ENCODE data around the gene GAS7. TPM values are rescaled to one million over a fixed set of nuclear protein-coding genes. Genes with fewer than 3 reads are reported as not detected.

GAS7 gene
- total RNA-seq, 1 experiment from 2014 or later: 12.3 TPM

- TF ChIP-seq GRHL2 (CRISPR knock-in tag; IDR thresholded peaks at IDR 0.05; ENCODE audit: insufficient replicate concordance, severe bottlenecking): no peak
- TF ChIP-seq ZNF416 (CRISPR knock-in tag; IDR thresholded peaks at IDR 0.05): no peak
- TF ChIP-seq ZNF423 (CRISPR knock-in tag; IDR thresholded peaks at IDR 0.05): no peak
These were observed 200.3 kb downstream of the GAS7 start (continued) for GRCh38 chr17:9998060-9998459.

GRCh38 chr17:9994761-9995160 is 203.6 kb downstream of the GAS7 start:
- no peak overlapping the region for H3K4me3 Mint-ChIP-seq
- TF ChIP-seq HMGA2 (CRISPR knock-in tag; IDR thresholded peaks at IDR 0.05) (no peak), TP53 (CRISPR knock-in tag; IDR thresholded peaks at IDR 0.05) (no peak), IRF1 (CRISPR knock-in tag; IDR thresholded peaks at IDR 0.05) (no peak), FOXJ3 (CRISPR knock-in tag; IDR thresholded peaks at IDR 0.05; ENCODE audit: borderline replicate concordance) (no peak), AFF4 (CRISPR knock-in tag; IDR thresholded peaks at IDR 0.05; ENCODE audit: borderline replicate concordance) (no peak), ZNF425 (CRISPR knock-in tag; conservative IDR thresholded peaks at IDR 0.05) (no peak), ZNF396 (CRISPR knock-in tag; IDR thresholded peaks at IDR 0.05; ENCODE audit: borderline replicate concordance) (no peak), MXD4 (CRISPR knock-in tag; IDR thresholded peaks at IDR 0.05; ENCODE audit: borderline replicate concordance) (no peak), ZNF317 (CRISPR knock-in tag; IDR thresholded peaks at IDR 0.05; ENCODE audit: borderline replicate concordance, low read depth) (no peak), SOX15 (CRISPR knock-in tag; IDR thresholded peaks at IDR 0.05) (no peak)
- H3K27ac Mint-ChIP-seq: no peak overlapping the region
- POLR2A ChIA-PET: no interaction called here
- no peaks in the 10 kb centered on the region for H3K4me1 Mint-ChIP-seq
- CTCF ChIA-PET: no interaction called here
- no peaks in the 10 kb centered on the region for H3K27me3 Mint-ChIP-seq (ENCODE audit: low read depth)
- peaks cover 5% of the 10 kb centered on the region for H3K9me3 Mint-ChIP-seq
- H3K36me3 Mint-ChIP-seq: no peaks in the 10 kb centered on the region
- DNase-seq (ENCODE audit: low spot score) (no peak), ATAC-seq (no peak)

- Mint-ChIP-seq H3K4me3 (no peak overlapping the region), H3K4me1 (0 out of 2 replicates have a peak, but pooled peaks cover 3% of the 10 kb centered on the region), H3K36me3 (peaks cover 3% of the 10 kb centered on the region; the same call in 1 of the 2 replicates), H3K27me3 (ENCODE audit: low read depth) (no peaks in the 10 kb centered on the region), H3K9me3 (peaks cover 14% of the 10 kb centered on the region), H3K27ac (no peak overlapping the region)
- TF ChIP-seq PREB (CRISPR knock-in tag; IDR thresholded peaks at IDR 0.05; ENCODE audit: borderline replicate concordance) (no peak), ZNF219 (CRISPR knock-in tag; IDR thresholded peaks at IDR 0.05; ENCODE audit: borderline replicate concordance) (no peak), ATF6 (CRISPR knock-in tag; IDR thresholded peaks at IDR 0.05) (no peak), ZNF396 (CRISPR knock-in tag; IDR thresholded peaks at IDR 0.05; ENCODE audit: borderline replicate concordance) (no peak), FOXJ3 (CRISPR knock-in tag; IDR thresholded peaks at IDR 0.05; ENCODE audit: borderline replicate concordance) (no peak), ZBTB21 (CRISPR knock-in tag; IDR thresholded peaks at IDR 0.05; ENCODE audit: borderline replicate concordance) (no peak), TP53 (CRISPR knock-in tag; IDR thresholded peaks at IDR 0.05) (no peak), ETV6 (CRISPR knock-in tag; IDR thresholded peaks at IDR 0.05) (no peak), GRHL2 (CRISPR knock-in tag; IDR thresholded peaks at IDR 0.05; ENCODE audit: insufficient replicate concordance, severe bottlenecking) (no peak), HMGA2 (CRISPR knock-in tag; IDR thresholded peaks at IDR 0.05) (no peak), ELF4 (CRISPR knock-in tag; IDR thresholded peaks at IDR 0.05; ENCODE audit: low read depth) (no peak), TCF7 (CRISPR knock-in tag; IDR thresholded peaks at IDR 0.05; ENCODE audit: low read depth) (no peak), ESRRA (CRISPR knock-in tag; IDR thresholded peaks at IDR 0.05; ENCODE audit: borderline replicate concordance) (no peak)
- CTCF ChIA-PET: interaction anchor here (1.5 kb wide), 1 partner anchor 10 kb away, joined by 8 read pairs; no protein-coding TSS in a partner anchor
- ATAC-seq (no peak), DNase-seq (ENCODE audit: low spot score) (no peak)
- POLR2A ChIA-PET: no interaction called here
These were observed 206.6 kb downstream of the GAS7 start for GRCh38 chr17:9991796-9992195.

Data from WTC11 (cell line).